ENCODE data around the gene ENTHD1. TPM values are rescaled to one million over a fixed set of nuclear protein-coding genes. Genes with fewer than 3 reads are reported as not detected.
A peak's percentile ranks its signal among the peaks of the same experiment; 100 is the strongest.

Gene ENTHD1
- total and polyA plus RNA-seq, 9 of the 15 experiments (the other 6 are each of a cell fraction or from before 2014, with no cell fraction given) = 0.13 to 0.98 (median 0.35) TPM

- TF ChIP-seq, protein P1, sequence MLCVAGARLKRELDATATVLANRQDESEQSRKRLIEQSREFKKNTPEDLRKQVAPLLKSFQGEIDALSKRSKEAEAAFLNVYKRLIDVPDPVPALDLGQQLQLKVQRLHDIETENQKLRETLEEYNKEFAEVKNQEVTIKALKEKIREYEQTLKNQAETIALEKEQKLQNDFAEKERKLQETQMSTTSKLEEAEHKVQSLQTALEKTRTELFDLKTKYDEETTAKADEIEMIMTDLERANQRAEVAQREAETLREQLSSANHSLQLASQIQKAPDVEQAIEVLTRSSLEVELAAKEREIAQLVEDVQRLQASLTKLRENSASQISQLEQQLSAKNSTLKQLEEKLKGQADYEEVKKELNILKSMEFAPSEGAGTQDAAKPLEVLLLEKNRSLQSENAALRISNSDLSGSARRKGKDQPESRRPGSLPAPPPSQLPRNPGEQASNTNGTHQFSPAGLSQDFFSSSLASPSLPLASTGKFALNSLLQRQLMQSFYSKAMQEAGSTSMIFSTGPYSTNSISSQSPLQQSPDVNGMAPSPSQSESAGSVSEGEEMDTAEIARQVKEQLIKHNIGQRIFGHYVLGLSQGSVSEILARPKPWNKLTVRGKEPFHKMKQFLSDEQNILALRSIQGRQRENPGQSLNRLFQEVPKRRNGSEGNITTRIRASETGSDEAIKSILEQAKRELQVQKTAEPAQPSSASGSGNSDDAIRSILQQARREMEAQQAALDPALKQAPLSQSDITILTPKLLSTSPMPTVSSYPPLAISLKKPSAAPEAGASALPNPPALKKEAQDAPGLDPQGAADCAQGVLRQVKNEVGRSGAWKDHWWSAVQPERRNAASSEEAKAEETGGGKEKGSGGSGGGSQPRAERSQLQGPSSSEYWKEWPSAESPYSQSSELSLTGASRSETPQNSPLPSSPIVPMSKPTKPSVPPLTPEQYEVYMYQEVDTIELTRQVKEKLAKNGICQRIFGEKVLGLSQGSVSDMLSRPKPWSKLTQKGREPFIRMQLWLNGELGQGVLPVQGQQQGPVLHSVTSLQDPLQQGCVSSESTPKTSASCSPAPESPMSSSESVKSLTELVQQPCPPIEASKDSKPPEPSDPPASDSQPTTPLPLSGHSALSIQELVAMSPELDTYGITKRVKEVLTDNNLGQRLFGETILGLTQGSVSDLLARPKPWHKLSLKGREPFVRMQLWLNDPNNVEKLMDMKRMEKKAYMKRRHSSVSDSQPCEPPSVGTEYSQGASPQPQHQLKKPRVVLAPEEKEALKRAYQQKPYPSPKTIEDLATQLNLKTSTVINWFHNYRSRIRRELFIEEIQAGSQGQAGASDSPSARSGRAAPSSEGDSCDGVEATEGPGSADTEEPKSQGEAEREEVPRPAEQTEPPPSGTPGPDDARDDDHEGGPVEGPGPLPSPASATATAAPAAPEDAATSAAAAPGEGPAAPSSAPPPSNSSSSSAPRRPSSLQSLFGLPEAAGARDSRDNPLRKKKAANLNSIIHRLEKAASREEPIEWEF (CRISPR knock-in tag; IDR thresholded peaks at IDR 0.05) = no peak
- no peak for TF ChIP-seq ZNF75A (CRISPR knock-in tag; IDR thresholded peaks at IDR 0.05)
These were observed 160.4 kb downstream of the ENTHD1 start (continued) for GRCh38 chr22:39733191-39733590.

GRCh38 chr22:39732625-39733024 lies 160.9 kb downstream of the ENTHD1 start:
- TF ChIP-seq ZNF75A (CRISPR knock-in tag; IDR thresholded peaks at IDR 0.05) (no peak), SPI1 (IDR thresholded peaks at IDR 0.05; ENCODE audit: borderline replicate concordance, low read depth, low read length) (no peak), MAX (CRISPR knock-in tag; IDR thresholded peaks at IDR 0.05) (no peak), CEBPG (CRISPR knock-in tag; IDR thresholded peaks at IDR 0.05) (no peak), CEBPG (tag; conservative IDR thresholded peaks at IDR 0.05 in 1 of 2, IDR thresholded peaks at IDR 0.05 in 1 of 2) (peak in 1 of 2 experiments; percentile 61; a peak in 2 of 4 replicates), ZNF764 (CRISPR knock-in tag; IDR thresholded peaks at IDR 0.05; ENCODE audit: low read depth) (no peak), TAF9B (IDR thresholded peaks at IDR 0.05; ENCODE audit: partially characterized antibody) (no peak), TCF7L2 (IDR thresholded peaks at IDR 0.05; ENCODE audit: low read depth, low read length) (no peak), FOS (IDR thresholded peaks at IDR 0.05; ENCODE audit: extremely low read depth, insufficient read length) (no peak), ATF3 (IDR thresholded peaks at IDR 0.05) (peak; percentile 63; the same call in 1 of the 2 replicates), ATF3 (CRISPR knock-in tag; conservative IDR thresholded peaks at IDR 0.05) (no peak)
- TF ChIP-seq, protein P2, sequence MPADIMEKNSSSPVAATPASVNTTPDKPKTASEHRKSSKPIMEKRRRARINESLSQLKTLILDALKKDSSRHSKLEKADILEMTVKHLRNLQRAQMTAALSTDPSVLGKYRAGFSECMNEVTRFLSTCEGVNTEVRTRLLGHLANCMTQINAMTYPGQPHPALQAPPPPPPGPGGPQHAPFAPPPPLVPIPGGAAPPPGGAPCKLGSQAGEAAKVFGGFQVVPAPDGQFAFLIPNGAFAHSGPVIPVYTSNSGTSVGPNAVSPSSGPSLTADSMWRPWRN (IDR thresholded peaks at IDR 0.05; ENCODE audit: low read depth) = no peak
- TF ChIP-seq, protein P3, sequence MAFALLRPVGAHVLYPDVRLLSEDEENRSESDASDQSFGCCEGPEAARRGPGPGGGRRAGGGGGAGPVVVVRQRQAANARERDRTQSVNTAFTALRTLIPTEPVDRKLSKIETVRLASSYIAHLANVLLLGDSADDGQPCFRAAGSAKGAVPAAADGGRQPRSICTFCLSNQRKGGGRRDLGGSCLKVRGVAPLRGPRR (CRISPR knock-in tag; IDR thresholded peaks at IDR 0.05) = no peak
- no peaks in the 10 kb centered on the region for H3K79me2 ChIP-seq (ENCODE audit: control insufficient read depth, insufficient read depth, low read length)
- intact Hi-C loops (cut with micrococcal nuclease) (no loop called here), in situ Hi-C loops (cut with MboI) (no loop called here)
- H3K27me3 ChIP-seq (ENCODE audit: control insufficient read depth in 2 of 2, insufficient read depth in 2 of 2, low read length in 2 of 2) = no peaks in the 10 kb centered on the region
- POLR2A ChIA-PET = no interaction called here
- H3K9ac ChIP-seq (ENCODE audit: insufficient read depth in 1 of 2, low read depth in 2 of 2, low read length in 2 of 2) = 0 out of 4 replicates have a peak overlapping the region, but pooled peaks of 1 of the 2 experiments have one; percentile 14
- H3K4me1 ChIP-seq (replicated peaks in 1 of 2; ENCODE audit: control insufficient read depth in 2 of 2, insufficient read depth in 2 of 2, low read length in 2 of 2) = peaks cover 6 to 10% of the 10 kb centered on the region in 2 experiments; a peak in 3 of 5 replicates
- no TSS peak for BruUV-seq (replicated peaks)
- 27% methylated on average over 5 of the region's 8 CpGs for WGBS (ENCODE audit: insufficient coverage, low coverage, missing lambda C conversion rate)
- peak overlapping the region; percentile 74 for H2AFZ ChIP-seq (ENCODE audit: low read depth, low read length)
- H3K9me3 ChIP-seq (replicated peaks; ENCODE audit: control insufficient read depth, insufficient read depth, low read depth, low read length) = no peaks in the 10 kb centered on the region
- H3K4me3 ChIP-seq = no peak overlapping the region
- DNase-seq (ENCODE audit: extremely low read depth in 1 of 4, low spot score in 3 of 4) = no peak
- ATAC-seq = peak; percentile 86
- no peak overlapping the region for H3K27ac ChIP-seq (ENCODE audit: extremely low read depth, low read depth, low read length)
- CTCF ChIA-PET (ENCODE audit: low intra/inter-chr PET ratio) = no interaction called here
- FAIRE-seq = no peak
- H4K20me1 ChIP-seq (replicated peaks; ENCODE audit: control insufficient read depth, insufficient read depth, low read length) = no peaks in the 10 kb centered on the region
- no peaks in the 10 kb centered on the region for H3K36me3 ChIP-seq (ENCODE audit: control insufficient read depth, insufficient read depth, low read length)
- peak overlapping the region; percentile 10; the same call in 1 of the 2 replicates for H3K4me2 ChIP-seq (ENCODE audit: insufficient read depth, low read length)
- H3K9me1 ChIP-seq (ENCODE audit: control insufficient read depth, insufficient read depth, low read length) = no peaks in the 10 kb centered on the region

Measured in K562 (cell line).